ENCODE measurements around the gene ADGRB3. TPM values are rescaled to one million over a fixed set of nuclear protein-coding genes. Genes with fewer than 3 reads are reported as not detected.

ADGRB3 gene
- 2.3 and 3.2 TPM in 2 replicates for total RNA-seq (2014; rRNA removed; shearing (Covaris generic))
- 2.2 and 2.4 TPM in 2 replicates for polyA plus RNA-seq (2014; cell fraction: nucleus; rRNA removed)

DNA sequence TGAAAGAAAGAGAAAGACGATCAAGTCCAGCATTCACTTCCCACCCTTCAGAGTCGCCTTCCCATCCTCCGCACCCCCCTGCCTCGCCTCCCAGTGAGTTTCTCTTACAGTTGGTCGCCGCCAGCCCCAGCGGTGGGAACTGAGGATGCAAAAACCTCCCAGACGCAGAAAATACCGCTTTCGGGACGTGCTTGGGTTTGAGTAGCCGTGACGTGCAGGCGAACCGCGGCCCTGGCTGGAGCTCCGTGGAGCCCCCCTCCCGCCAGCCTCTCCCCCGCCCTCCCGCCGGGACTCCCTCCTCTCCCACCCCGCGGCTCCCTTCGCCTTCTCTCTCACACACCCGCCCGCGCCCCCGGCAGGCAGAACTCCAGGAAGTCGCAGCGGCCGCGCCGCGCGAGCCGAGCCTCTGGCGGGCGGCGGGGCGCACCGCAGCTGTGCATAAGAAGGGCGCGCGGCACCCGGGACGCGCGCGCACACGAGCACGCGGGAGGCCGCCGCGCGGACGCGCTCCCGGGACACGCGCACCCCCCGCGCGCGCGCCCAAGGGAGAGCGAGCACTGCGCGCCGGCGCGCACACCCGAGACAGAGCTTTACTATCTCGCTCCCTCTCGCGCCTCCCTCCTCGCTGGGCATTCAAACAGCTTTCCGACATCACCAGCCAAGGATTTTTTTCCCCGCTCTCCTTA is at the start of gene ADGRB3:
ADGRB3 (plus strand) TSS at position 557 of the 686 bp plus-strand sequence. CDS start 3,394 bp downstream, outside the sequence.
- peak; percentile 59 for DNase-seq (ENCODE audit: extremely low read depth, low read depth)

- no peak for DNase-seq (ENCODE audit: extremely low read depth, low read depth)
These were observed 41.5 kb upstream of the ADGRB3 start for GRCh38 chr6:68593558-68593957.

- DNase-seq (ENCODE audit: extremely low read depth, low read depth), result no peak
These were observed 37.4 kb upstream of the ADGRB3 start for GRCh38 chr6:68597642-68598041.

GRCh38 chr6:68615938-68616337 is 19.1 kb upstream of the ADGRB3 start:
- no peak for DNase-seq (ENCODE audit: extremely low read depth, low read depth)

DNA sequence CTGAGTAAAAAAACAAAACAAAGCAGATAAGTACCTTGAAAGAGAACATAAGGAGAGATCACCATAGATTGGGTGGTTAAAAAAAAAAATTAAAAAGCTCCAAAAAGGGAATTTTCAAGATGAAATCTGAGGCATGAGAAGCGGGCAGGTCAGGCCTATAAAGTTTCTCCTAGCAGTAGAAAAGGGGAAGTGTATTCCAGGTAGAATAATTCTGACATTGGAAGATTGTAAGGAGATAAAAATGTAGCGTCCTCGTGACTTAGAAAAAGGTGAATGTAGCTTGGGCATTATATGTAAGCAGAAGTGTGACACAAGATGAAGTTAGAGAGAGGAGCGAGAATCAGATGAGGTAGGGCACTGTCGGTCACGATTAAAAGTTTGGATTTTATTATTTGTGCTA is 9.1 kb upstream of the ADGRB3 start:
- DNase-seq (ENCODE audit: extremely low read depth, low read depth), result no peak

- DNase-seq (ENCODE audit: extremely low read depth, low read depth), result no peak
These were observed 6.9 kb upstream of the ADGRB3 start for GRCh38 chr6:68628161-68628560.

DNA sequence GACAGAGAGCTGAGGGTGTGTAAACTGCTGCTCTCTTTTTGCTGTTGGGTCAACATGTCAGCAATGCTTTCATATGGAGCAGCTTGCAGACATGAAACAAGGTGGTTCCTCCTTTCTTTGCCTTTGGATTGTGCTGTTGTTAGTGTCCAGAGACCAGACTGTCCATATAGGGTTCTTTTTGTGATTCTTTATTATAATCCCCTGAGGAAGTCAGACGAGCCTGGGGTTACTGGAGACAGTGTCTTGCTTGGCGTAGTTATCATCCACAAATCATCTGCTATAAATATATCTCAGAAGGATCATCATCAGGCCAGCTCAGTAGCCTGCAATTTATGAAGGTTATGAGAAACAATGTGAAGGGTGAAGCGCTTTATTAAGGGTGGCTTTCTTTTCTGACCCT is 2.3 kb upstream of the ADGRB3 start:
- no peak for DNase-seq (ENCODE audit: extremely low read depth, low read depth)

DNA sequence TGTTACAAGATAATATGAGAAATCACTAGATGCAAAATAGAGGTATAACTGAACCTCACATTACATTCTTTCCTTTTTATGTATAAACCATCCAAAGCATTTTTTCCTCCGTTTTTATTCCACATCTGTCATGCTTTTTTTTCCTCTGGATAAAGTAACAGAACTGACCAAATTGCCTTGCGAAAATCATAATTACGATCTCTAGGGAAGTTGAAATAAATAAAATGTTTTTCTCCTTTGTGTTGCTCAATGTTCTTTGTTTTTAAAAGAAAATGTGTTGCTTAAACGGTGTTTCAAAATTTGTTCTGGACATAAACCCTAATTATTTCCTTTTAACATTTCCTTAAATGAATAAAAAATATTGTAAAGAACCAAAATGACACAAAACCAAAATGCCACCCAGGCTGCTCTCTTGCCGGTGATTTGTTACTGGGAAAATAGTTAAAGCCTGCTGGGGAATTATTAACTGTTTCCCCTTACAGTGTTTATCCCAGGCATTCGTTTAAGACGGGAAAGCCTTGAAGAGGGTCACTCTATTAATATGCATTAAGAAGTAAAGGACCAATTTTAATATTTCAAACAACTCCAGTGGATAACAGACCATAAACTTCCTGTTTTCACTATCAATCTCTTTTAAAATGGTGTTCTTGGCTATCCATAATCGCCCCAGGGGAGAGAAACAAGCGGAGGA is 1.7 kb upstream of the ADGRB3 start:
- no peak for DNase-seq (ENCODE audit: extremely low read depth, low read depth)

- no peak for DNase-seq (ENCODE audit: extremely low read depth, low read depth)
These were observed 933 bp upstream of the ADGRB3 start for GRCh38 chr6:68633972-68634725.

GRCh38 chr6:68635412-68635705 is 277 bp downstream of the ADGRB3 start:
- DNase-seq (ENCODE audit: extremely low read depth, low read depth), result no peak

DNA sequence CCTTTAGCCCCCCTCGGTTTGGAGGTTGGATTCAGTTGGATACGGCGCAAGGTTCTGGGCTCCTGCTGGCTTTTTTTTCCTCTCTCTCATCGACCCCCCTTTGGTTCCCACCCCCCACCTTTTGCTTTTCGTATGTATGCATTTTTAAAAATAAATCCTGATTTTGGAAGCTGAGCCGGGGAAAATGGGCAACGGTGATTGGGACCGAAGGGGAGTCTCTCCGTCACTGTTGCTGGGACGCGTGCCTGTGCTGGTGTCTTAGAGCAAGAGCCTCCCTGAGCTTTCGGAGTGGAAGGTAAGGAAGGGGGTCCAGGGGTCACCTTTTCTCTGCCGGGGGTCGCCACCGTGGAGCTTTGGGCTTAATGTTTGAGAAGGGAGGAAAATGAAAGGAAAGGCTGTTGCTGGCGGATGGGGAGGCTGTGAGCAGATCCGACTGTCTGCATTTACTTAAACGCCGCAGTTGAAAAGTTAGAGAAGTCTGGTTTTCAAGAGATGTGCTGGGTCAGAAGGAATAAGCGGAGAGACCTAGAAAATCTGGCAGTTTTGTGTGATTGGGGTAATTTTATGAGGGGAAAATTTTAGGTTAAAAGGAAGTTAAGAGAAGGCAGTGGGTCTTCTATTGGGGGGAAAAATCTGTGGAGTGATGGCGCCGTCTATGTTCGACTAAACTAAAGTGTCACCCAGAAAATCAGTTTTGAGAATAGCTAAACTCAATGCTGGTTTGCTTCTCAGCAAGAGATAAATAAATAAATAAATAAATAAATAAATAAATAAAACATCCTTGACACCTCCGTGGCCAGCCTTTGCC is 828 bp downstream of the ADGRB3 start:
- no peak for DNase-seq (ENCODE audit: extremely low read depth, low read depth)

DNA sequence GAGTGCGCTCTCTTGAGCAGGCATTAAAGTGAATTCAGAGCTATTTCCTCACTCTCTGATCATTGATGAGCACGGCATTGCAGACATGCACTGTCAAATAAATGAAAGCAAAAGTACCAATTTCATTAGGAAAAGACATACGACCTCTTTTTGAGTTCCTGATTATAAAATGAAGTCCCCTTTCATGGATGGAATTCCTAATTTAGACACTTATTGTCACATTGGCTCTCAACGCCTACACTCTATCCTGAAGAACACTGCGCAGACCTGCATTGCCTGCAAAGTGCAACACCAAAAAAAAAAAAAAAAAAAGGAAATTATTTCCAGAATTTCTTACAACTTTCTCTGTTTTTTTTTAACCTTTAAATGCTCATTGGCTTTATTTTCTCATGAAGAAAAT is 1.6 kb downstream of the ADGRB3 start:
- DNase-seq (ENCODE audit: extremely low read depth, low read depth), result no peak

DNA sequence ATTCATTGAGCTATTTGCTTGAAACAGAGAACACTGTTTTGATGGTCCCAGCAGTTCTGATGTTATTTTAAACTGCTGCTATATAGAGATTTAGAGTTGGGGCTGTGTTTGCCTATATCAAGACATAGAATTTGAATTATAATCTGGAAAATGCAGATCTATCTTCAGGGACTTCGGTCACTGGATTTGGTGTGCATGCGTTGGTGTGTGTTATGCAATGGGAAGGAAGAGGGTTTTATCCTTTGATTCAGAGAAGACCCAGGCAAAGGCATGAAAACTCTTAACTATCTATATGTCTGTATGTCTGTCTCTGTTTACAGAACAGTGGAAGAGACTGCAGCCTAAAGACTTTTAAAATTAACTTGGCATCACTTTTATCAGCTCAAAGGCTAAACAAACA is 2.0 kb downstream of the ADGRB3 start:
- no peak for DNase-seq (ENCODE audit: extremely low read depth, low read depth)

GRCh38 chr6:68637782-68638181 is 2.7 kb downstream of the ADGRB3 start:
- no peak for DNase-seq (ENCODE audit: extremely low read depth, low read depth)

DNA sequence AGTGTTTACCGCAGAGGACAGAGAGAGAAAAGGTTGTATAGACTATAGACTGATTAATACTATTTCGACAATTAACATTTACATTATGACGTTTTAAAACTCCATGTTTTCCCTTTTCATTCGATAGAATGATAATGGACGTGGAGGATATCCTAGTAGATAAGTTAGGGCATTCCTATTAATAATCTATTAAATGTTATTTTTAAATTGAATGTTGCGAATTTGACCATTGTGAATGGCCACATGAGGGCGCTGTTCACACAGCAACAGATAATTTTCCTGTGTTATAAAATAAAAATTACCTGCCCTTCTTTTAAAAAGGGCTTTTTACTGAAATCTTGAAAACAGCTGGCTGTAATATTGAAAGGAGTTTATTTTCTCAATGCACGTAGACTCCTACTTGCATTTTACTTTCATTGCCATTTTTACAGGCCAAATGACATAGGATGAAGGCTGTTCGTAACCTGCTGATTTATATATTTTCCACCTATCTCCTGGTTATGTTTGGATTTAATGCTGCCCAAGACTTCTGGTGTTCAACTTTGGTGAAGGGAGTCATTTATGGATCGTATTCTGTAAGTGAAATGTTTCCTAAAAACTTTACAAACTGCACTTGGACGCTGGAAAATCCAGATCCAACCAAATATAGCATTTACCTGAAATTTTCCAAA is 3.3 kb downstream of the ADGRB3 start:
- no peak for DNase-seq (ENCODE audit: extremely low read depth, low read depth)

GRCh38 chr6:68639211-68639610 is 4.1 kb downstream of the ADGRB3 start:
- no peak for DNase-seq (ENCODE audit: extremely low read depth, low read depth)

DNA sequence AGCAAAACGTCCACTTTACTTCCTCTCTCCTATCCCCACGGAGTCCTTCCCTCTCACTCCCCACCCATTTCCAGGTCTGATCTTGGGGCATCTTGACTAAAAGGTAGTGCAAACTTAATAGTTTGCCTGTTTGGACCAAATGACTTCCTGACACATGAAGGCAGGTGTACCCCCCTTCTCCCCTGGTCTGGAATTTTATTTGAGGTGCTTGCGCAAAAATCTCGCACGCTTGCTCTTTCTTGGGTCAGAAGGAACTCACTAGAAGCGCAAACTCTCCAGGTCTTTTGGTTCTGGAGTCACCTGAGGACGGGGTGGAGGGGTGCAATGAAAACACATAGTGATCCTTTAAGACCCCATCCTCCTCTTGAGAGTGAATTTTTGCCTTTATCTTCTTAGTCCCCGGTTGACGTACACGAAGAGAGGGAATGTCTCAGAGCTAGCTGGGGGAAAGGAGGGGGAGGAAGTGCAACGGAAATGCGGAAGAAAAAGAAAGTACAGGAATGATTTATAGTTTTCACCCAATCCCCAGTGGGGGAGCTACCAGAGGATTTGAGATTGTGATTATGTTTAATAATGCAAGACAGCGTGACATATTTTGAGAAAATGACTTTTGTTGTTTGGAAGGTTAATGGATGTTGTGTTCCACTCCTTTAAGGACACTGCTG is 4.9 kb downstream of the ADGRB3 start:
- DNase-seq (ENCODE audit: extremely low read depth, low read depth), result no peak

DNA sequence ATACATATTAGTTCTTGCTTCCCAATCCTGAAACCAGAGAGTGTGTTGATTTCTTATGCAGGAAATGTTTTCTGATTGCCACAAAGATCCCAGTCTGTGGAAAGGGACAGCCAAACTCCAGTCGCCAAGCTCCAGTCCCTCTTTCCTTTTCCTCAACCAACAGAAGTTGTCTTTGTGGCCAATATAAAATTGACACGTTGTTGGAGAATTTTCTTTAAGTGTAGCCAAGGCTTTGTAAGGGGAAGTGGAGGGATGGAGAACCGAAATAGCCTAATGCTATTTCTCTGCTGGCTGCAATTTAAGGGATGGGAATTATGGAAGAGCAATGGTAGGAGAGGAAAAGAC is 5.4 kb downstream of the ADGRB3 start:
- DNase-seq (ENCODE audit: extremely low read depth, low read depth), result no peak

GRCh38 chr6:68641172-68641571 is 6.1 kb downstream of the ADGRB3 start:
- no peak for DNase-seq (ENCODE audit: extremely low read depth, low read depth)

DNA sequence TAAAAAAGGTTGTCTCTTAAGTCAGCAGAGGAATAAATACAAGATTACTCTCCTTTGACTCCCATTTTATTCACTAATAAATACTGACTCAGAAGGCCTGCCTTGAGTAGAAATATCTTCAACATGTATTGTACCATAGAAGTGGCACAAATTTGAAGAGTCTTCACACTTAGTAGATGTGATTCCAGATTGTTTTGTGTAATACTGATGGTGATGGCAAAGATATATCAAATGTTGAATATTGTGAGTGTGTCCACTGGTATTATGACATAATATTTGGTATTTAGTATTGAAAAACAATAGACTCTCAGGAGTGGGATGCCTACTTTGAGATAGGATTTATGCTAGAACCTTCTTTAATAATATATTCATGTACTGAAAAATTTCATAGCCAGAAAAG is 7.0 kb downstream of the ADGRB3 start:
- no peak for DNase-seq (ENCODE audit: extremely low read depth, low read depth)
